ENCODE results near the gene ITIH3.
A peak's percentile ranks its signal among the peaks of the same experiment; 100 is the strongest.

The ITIH3 gene

GRCh38 chr3:52845691-52846431 is 51.3 kb downstream of the ITIH3 start:
- DNase-seq (ENCODE audit: low spot score): peak; percentile 14

- DNase-seq (ENCODE audit: low spot score): no peak
Observed at GRCh38 chr3:52846432-52846965, 51.9 kb downstream of the ITIH3 start.

GRCh38 chr3:52847241-52847640 is 52.6 kb downstream of the ITIH3 start:
- DNase-seq (ENCODE audit: low spot score): no peak

GRCh38 chr3:52847726-52848125 is 53.1 kb downstream of the ITIH3 start:
- no peak for DNase-seq (ENCODE audit: low spot score)

GRCh38 chr3:52848617-52849016 is 54.0 kb downstream of the ITIH3 start:
- DNase-seq (ENCODE audit: low spot score): peak; percentile 38

GRCh38 chr3:52849656-52850055 is 55.1 kb downstream of the ITIH3 start:
- DNase-seq (ENCODE audit: low spot score): no peak

- DNase-seq (ENCODE audit: low spot score): peak; percentile 24
Observed at GRCh38 chr3:52851348-52851747, 56.8 kb downstream of the ITIH3 start.

- no peak for DNase-seq (ENCODE audit: low spot score)
Observed at GRCh38 chr3:52852419-52852818, 57.8 kb downstream of the ITIH3 start.

- no peak for DNase-seq (ENCODE audit: low spot score)
Observed at GRCh38 chr3:52854013-52854412, 59.4 kb downstream of the ITIH3 start.

- DNase-seq (ENCODE audit: low spot score): no peak
Observed at GRCh38 chr3:52856666-52857065, 62.1 kb downstream of the ITIH3 start.

GRCh38 chr3:52857133-52857532 is 62.5 kb downstream of the ITIH3 start:
- DNase-seq (ENCODE audit: low spot score): no peak

- no peak for DNase-seq (ENCODE audit: low spot score)
Observed at GRCh38 chr3:52857864-52858263, 63.3 kb downstream of the ITIH3 start.
